ENCODE results near the gene CACNA2D3.
"Not testable (repeated sequence)": the region's sequence is repeated elsewhere in the genome, so short reads cannot be mapped to it uniquely, and the experiment has no call there.

Gene CACNA2D3

GRCh38 chr3:54954022-54954421 lies 831.7 kb downstream of the CACNA2D3 start:
- no peak for DNase-seq

- DNase-seq = no peak
These were observed 832.2 kb downstream of the CACNA2D3 start for GRCh38 chr3:54954521-54954920.

- no peak for DNase-seq
These were observed 833.1 kb downstream of the CACNA2D3 start for GRCh38 chr3:54955496-54955895.

- DNase-seq = no peak
These were observed 833.6 kb downstream of the CACNA2D3 start for GRCh38 chr3:54955941-54956340.

GRCh38 chr3:54957711-54958110 lies 835.4 kb downstream of the CACNA2D3 start:
- no peak for DNase-seq

GRCh38 chr3:54960082-54960481 lies 837.7 kb downstream of the CACNA2D3 start:
- DNase-seq = no peak

- DNase-seq = no peak
These were observed 838.3 kb downstream of the CACNA2D3 start for GRCh38 chr3:54960701-54961100.

GRCh38 chr3:54962200-54962599 lies 839.8 kb downstream of the CACNA2D3 start:
- DNase-seq = no peak

GRCh38 chr3:54963641-54964040 lies 841.3 kb downstream of the CACNA2D3 start:
- DNase-seq = no peak

- no peak for DNase-seq
These were observed 841.7 kb downstream of the CACNA2D3 start for GRCh38 chr3:54964081-54964480.

GRCh38 chr3:54965746-54966145 lies 843.4 kb downstream of the CACNA2D3 start:
- no peak for DNase-seq

GRCh38 chr3:54966979-54967378 lies 844.6 kb downstream of the CACNA2D3 start:
- DNase-seq = no peak

- DNase-seq = no peak
These were observed 845.4 kb downstream of the CACNA2D3 start for GRCh38 chr3:54967731-54968161.

GRCh38 chr3:54968546-54969172 lies 846.3 kb downstream of the CACNA2D3 start:
- DNase-seq = no peak

- DNase-seq = no peak
These were observed 847.3 kb downstream of the CACNA2D3 start for GRCh38 chr3:54969652-54970051.

- no peak for DNase-seq
These were observed 848.5 kb downstream of the CACNA2D3 start for GRCh38 chr3:54970895-54971294.

GRCh38 chr3:54977439-54977838 lies 855.1 kb downstream of the CACNA2D3 start:
- DNase-seq = no peak

GRCh38 chr3:54977946-54978345 lies 855.6 kb downstream of the CACNA2D3 start:
- not testable (repeated sequence) for DNase-seq

GRCh38 chr3:54982807-54983206 lies 860.5 kb downstream of the CACNA2D3 start:
- no peak for DNase-seq

- no peak for DNase-seq
These were observed 861.1 kb downstream of the CACNA2D3 start for GRCh38 chr3:54983266-54984099.

GRCh38 chr3:54985856-54986255 lies 863.5 kb downstream of the CACNA2D3 start:
- DNase-seq = no peak

- DNase-seq = no peak
These were observed 863.9 kb downstream of the CACNA2D3 start for GRCh38 chr3:54986294-54986693.

GRCh38 chr3:54987719-54988118 lies 865.4 kb downstream of the CACNA2D3 start:
- no peak for DNase-seq

- DNase-seq = no peak
These were observed 866.0 kb downstream of the CACNA2D3 start for GRCh38 chr3:54988302-54988837.

Measured in activated CD4-positive, alpha-beta T cell treated with anti-CD3 and anti-CD28 coated beads, Interleukin-2, amount 50 U/mL, for 1 hour (primary cell).